Stimulated activated effector memory CD8-positive, alpha-beta T cell treated with anti-CD3 and anti-CD28 coated beads, Interleukin-12 subunit alpha, Interleukin-12 subunit beta, amount 100 ng/mL, for 72 hours (primary cell): ENCODE results near the gene CCDC149.

Experiments used
- ATAC-seq: fragments of 150-1000 bp; cut with Tn5 transposase; 2 replicates; pipeline ENCODE4 v1.10.0; 2021
- DNase-seq, 2 donors: peaks; one replicate each; pipeline ENCODE4 v3.0.0; 2021 to 2022; ENCODE audit warnings: low spot score in 2 of 2
- H3K27ac Mint-ChIP-seq: one replicate; pipeline ENCODE4 v1.8.0; 2022; ENCODE audit warnings: mild to moderate bottlenecking, mixed read lengths
- H3K36me3 Mint-ChIP-seq: one replicate; pipeline ENCODE4 v1.8.0; 2022; ENCODE audit warnings: mild to moderate bottlenecking, mixed read lengths
- H3K4me1 Mint-ChIP-seq: one replicate; pipeline ENCODE4 v1.8.0; 2022; ENCODE audit warnings: mixed read lengths
- H3K4me3 Mint-ChIP-seq: one replicate; pipeline ENCODE4 v1.8.0; 2022; ENCODE audit warnings: mild to moderate bottlenecking, mixed read lengths
- H3K9me3 Mint-ChIP-seq: one replicate; pipeline ENCODE4 v1.8.0; 2022; ENCODE audit warnings: mixed read lengths

Gene CCDC149

DNA sequence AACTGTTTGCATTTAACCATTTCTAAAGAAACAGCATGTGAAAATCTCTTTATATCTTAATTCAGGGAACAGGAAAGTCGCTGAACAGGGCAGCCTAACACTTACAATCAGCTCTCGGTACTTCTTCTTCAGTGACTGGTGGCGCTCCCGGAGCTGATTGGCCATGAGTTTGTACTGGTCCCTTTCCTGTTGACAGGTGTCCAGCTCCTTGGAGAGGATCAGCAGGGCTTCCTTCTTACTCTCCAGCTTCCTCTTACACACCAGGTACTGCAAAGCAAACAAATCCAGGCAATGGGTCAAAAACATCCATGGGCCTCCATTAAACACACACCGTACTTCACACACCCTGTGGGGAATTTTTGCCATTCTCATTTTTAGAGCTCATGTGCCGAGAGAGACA lies 36.4 kb downstream of the CCDC149 start:
- Mint-ChIP-seq H3K27ac (no peak overlapping the region), H3K4me3 (no peak overlapping the region), H3K4me1 (no peaks in the 10 kb centered on the region), H3K9me3 (no peaks in the 10 kb centered on the region), H3K36me3 (no peaks in the 10 kb centered on the region)
- ATAC-seq: no peak
- DNase-seq: no peak

DNA sequence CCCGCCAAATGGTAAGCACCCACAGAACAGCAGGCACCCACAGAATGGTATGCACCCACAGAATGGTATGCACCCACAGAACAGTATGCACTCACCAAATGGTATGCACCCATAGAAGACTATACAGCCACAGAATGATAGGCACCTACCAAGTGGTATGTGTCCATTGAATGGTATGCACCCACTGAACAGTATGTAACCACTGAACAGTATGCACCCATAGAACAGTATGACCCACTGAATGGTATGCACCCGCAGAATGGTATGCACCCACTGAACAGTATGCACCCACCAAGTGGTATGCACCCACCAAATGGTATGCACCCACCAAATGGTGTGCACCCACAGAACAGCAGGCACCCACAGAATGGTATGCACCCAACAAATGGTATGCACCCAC lies 40.1 kb downstream of the CCDC149 start:
- Mint-ChIP-seq H3K4me3 (no peak overlapping the region), H3K36me3 (no peaks in the 10 kb centered on the region), H3K9me3 (no peaks in the 10 kb centered on the region), H3K27ac (no peak overlapping the region), H3K4me1 (no peaks in the 10 kb centered on the region)
- ATAC-seq: peak; percentile 21
- no peak for DNase-seq

DNA sequence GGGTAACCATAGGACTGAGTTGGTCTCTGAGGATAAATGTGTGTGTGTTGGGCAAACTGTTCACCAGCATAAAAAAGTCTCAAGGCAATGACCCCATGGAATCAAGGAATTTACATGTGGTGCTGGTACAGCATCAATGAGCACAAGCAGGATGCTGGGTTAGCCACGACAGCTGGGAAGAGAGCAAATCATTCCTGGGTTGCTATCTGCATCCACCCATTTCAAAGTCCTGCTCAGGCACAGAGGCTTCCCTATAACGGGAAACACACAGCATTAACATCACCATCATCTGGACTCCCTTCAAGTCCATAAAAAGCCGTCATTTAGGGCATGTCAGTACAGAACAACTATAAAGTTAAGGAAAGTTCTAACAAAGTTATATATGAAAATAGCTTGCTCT lies 41.6 kb downstream of the CCDC149 start:
- ATAC-seq: no peak
- H3K27ac Mint-ChIP-seq: no peak overlapping the region

GRCh38 chr4:24867766-24868296 lies 45.0 kb downstream of the CCDC149 start:
- Mint-ChIP-seq H3K9me3 (peaks cover 6% of the 10 kb centered on the region), H3K4me1 (no peaks in the 10 kb centered on the region), H3K4me3 (no peak overlapping the region), H3K36me3 (no peaks in the 10 kb centered on the region), H3K27ac (no peak overlapping the region)
- no peak for DNase-seq
- no peak for ATAC-seq

More for the DNA sequence above, 41.6 kb downstream of the CCDC149 start:
- Mint-ChIP-seq H3K4me3 (no peak overlapping the region), H3K9me3 (no peaks in the 10 kb centered on the region), H3K4me1 (no peaks in the 10 kb centered on the region), H3K36me3 (no peaks in the 10 kb centered on the region)
- DNase-seq: no peak

DNA sequence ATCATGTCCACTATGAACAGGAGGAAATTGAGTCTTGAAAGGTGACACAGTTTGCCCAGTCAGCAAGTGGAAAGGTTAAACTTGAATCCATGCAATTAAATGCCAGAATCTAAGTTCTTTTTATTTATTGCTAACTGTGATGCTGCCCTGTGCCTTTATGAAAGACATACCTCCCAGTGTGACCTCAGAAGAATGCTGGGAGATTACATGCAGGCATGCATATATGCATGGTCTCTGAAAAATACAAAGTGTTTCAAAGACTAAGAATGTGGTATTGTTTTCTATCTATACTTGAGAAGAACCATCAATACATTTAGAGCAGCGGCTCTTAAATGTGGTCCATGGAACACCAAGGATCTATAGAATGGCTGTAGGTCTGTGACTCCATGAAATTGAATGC lies 45.6 kb downstream of the CCDC149 start:
- H3K4me1 Mint-ChIP-seq: no peaks in the 10 kb centered on the region
- no peak for ATAC-seq
- no peak overlapping the region for H3K27ac Mint-ChIP-seq
- peaks cover 10% of the 10 kb centered on the region for H3K9me3 Mint-ChIP-seq
- H3K36me3 Mint-ChIP-seq: no peaks in the 10 kb centered on the region
- DNase-seq: no peak
- no peak overlapping the region for H3K4me3 Mint-ChIP-seq

DNA sequence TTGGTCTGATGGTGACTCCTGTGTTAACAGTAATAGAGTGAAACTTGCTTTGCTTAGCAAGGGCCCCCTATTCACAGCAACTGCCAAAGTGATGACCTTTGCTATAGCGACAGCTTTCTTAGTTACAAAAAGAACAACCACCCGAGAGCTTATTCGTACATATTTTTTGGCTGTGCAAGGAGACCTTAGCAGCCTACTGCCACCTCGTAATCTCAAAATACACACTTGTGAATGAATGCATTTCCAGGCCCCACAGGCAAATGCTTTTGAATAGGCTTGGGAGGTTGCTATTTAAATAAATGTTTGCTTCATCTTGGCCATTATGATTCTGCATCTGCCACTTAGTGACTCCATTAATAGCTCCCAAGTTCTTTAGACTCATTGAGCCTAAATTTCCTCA lies 47.4 kb downstream of the CCDC149 start:
- no peak for DNase-seq
- Mint-ChIP-seq H3K4me3 (no peak overlapping the region), H3K27ac (no peak overlapping the region), H3K4me1 (no peaks in the 10 kb centered on the region), H3K9me3 (peaks cover 10% of the 10 kb centered on the region), H3K36me3 (no peaks in the 10 kb centered on the region)
- ATAC-seq: no peak

DNA sequence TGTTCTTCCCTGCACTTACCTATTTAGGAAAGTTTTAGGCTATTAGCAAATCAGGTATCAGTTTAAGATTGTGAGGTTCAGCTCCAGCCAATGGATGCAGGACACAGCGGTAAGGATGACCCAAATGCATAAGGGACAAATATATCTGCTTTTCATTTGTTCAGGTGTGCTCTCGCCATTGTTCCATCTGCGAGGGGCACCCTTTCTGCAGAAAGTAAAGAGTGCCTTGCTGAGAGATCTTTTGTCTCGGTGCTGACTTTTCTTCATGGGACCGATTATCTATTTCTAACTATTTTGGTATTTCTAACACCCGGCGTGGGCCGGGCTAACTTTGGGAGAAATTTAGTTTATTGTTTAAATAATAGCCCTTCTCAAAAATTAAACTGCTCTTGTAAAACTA lies 49.0 kb downstream of the CCDC149 start:
- Mint-ChIP-seq H3K27ac (no peak overlapping the region), H3K4me3 (no peak overlapping the region)

DNA sequence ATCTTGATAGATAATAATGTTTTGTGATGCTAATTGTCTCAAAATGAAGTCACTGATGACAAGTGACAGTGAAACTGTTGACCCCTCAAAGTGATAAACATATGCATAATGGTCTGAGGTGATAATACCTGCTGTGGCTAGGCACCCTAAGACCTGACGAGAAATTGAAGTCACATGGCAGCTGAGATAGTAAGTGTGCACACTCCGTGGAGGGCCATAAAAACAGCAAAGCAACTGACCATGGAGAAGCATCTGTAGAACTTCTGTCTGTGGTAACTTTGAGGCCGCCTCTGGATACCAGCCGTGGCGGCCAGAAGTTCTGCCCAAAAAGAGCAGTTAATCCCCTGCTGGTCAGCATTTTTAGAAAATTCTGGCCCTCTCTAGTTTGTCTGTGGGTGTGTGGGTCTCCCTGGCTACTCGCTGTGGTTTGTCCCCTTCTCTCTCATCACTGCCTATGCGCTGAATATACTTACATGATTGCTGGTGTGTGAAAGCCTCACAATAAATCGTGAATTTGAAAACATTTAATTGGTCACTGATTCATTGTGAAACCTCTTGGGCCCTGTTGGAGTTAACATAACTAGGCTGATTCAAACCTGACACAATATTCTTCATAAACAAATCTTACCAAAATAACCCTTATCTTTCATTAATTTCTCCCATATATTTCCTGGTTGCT lies 50.6 kb downstream of the CCDC149 start:
- H3K4me3 Mint-ChIP-seq: no peak overlapping the region
- H3K27ac Mint-ChIP-seq: no peak overlapping the region
- peaks cover 10% of the 10 kb centered on the region for H3K9me3 Mint-ChIP-seq
- no peaks in the 10 kb centered on the region for H3K4me1 Mint-ChIP-seq
- DNase-seq (no peak), ATAC-seq (no peak)
- no peaks in the 10 kb centered on the region for H3K36me3 Mint-ChIP-seq

More for the DNA sequence above, 49.0 kb downstream of the CCDC149 start:
- DNase-seq (no peak), ATAC-seq (no peak)
- Mint-ChIP-seq H3K4me1 (no peaks in the 10 kb centered on the region), H3K9me3 (peaks cover 10% of the 10 kb centered on the region), H3K36me3 (no peaks in the 10 kb centered on the region)

DNA sequence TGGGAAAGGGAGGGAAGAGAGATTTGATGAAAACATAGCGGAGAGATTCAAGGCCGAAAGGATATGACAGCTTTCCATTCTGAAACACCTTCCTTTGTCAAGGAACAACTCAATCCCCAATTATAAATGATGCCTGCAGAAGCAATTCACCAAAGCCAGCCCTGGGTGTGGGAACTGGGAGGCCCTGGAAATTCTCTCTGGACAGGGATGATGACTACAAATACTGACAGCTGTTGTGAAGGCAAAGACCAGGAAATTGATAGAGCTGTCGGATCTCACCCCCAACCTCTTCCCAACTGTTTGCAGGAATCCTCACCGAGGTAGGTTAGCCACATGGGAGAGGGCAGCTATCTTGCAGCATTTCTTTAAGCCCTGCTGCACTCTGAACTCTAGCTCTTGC lies 54.3 kb downstream of the CCDC149 start:
- Mint-ChIP-seq H3K9me3 (peaks cover 7% of the 10 kb centered on the region), H3K36me3 (no peaks in the 10 kb centered on the region), H3K4me1 (no peaks in the 10 kb centered on the region), H3K27ac (no peak overlapping the region), H3K4me3 (no peak overlapping the region)
- no peak for ATAC-seq
- DNase-seq: no peak

GRCh38 chr4:24858026-24858425 lies 54.8 kb downstream of the CCDC149 start:
- Mint-ChIP-seq H3K27ac (no peak overlapping the region), H3K36me3 (no peaks in the 10 kb centered on the region), H3K9me3 (peaks cover 7% of the 10 kb centered on the region), H3K4me3 (no peak overlapping the region), H3K4me1 (no peaks in the 10 kb centered on the region)
- ATAC-seq (no peak), DNase-seq (no peak)

DNA sequence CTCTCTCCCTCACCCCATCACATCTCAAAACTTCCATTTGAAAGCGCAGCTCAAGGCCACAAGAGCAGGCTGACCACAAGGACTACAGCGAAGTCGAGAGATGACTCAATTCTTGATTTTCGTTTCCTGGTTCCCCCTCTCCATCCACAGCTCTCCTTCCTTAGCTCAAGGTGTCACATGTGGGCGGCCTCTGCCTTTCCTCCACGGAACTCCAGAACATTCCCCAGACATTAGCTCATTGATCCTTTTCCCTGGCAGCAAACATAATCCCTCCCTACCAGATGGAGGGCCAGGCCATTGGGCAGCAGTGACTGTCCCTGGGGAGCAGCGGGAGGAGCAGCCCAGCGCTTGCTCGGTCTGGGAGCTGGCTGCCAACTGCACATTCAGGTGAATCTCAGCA lies 56.3 kb downstream of the CCDC149 start:
- H3K4me3 Mint-ChIP-seq: no peak overlapping the region

GRCh38 chr4:24855741-24856140 lies 57.1 kb downstream of the CCDC149 start:
- H3K9me3 Mint-ChIP-seq: peaks cover 3% of the 10 kb centered on the region
- ATAC-seq (no peak), DNase-seq (no peak)
- H3K27ac Mint-ChIP-seq: no peak overlapping the region
- H3K4me1 Mint-ChIP-seq: no peaks in the 10 kb centered on the region
- no peaks in the 10 kb centered on the region for H3K36me3 Mint-ChIP-seq
- no peak overlapping the region for H3K4me3 Mint-ChIP-seq

More for the DNA sequence above, 56.3 kb downstream of the CCDC149 start:
- Mint-ChIP-seq H3K36me3 (no peaks in the 10 kb centered on the region), H3K9me3 (peaks cover 3% of the 10 kb centered on the region), H3K4me1 (no peaks in the 10 kb centered on the region), H3K27ac (no peak overlapping the region)
- DNase-seq: no peak
- no peak for ATAC-seq

- ATAC-seq (no peak), DNase-seq (no peak)
- Mint-ChIP-seq H3K27ac (no peak overlapping the region), H3K4me1 (no peaks in the 10 kb centered on the region), H3K9me3 (peaks cover 3% of the 10 kb centered on the region), H3K36me3 (no peaks in the 10 kb centered on the region), H3K4me3 (no peak overlapping the region)
Measured at GRCh38 chr4:24853142-24853541, 59.7 kb downstream of the CCDC149 start.

DNA sequence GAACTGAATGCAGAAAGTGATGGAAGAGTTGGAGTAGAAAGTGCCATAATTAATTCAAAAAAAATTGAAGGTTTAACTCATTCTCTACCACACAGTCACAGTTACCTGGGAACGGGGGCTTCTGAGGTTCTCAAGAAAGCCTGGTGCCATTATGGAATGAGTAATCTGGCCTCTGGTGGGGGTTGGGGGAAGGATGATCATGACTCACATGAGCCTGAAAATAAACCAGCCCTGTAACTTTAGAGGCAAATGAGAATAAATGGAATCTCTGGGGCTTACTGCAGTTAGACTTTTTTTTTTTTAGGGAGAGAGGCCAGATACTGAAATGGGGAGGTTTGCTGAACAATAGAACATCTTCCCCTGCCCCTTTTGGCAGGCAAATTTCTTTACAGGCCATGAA lies 62.2 kb downstream of the CCDC149 start:
- no peak overlapping the region for H3K27ac Mint-ChIP-seq
- no peaks in the 10 kb centered on the region for H3K36me3 Mint-ChIP-seq
- peaks cover 3% of the 10 kb centered on the region for H3K9me3 Mint-ChIP-seq
- H3K4me1 Mint-ChIP-seq: no peaks in the 10 kb centered on the region
- DNase-seq (no peak), ATAC-seq (no peak)
- H3K4me3 Mint-ChIP-seq: no peak overlapping the region

- Mint-ChIP-seq H3K36me3 (no peaks in the 10 kb centered on the region), H3K4me3 (no peak overlapping the region), H3K9me3 (peaks cover under 1% of the 10 kb centered on the region), H3K27ac (no peak overlapping the region), H3K4me1 (no peaks in the 10 kb centered on the region)
- DNase-seq (no peak), ATAC-seq (no peak)
Measured at GRCh38 chr4:24849756-24850155, 63.1 kb downstream of the CCDC149 start.

DNA sequence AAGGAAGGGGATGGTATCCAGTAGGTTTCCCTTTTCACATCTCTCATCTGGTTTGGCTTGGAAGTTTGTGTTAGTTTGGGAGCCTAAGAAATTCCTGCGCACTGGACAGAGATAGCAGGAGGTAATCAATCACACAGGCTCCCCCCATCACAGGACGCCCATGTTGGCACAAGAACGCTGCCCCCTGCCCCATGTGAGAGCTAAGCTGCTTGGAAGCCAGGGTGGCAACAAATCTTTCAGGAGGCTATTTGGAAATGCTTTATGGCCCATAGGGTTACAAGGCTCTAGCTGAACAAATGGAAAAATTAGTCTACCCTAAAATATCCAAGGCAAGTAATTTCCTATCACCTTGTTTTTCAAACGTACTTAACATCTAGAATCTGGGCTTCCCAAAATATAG lies 63.5 kb downstream of the CCDC149 start:
- H3K36me3 Mint-ChIP-seq: no peaks in the 10 kb centered on the region
- no peak overlapping the region for H3K4me3 Mint-ChIP-seq
- no peaks in the 10 kb centered on the region for H3K4me1 Mint-ChIP-seq
- ATAC-seq: no peak
- no peak for DNase-seq
- no peaks in the 10 kb centered on the region for H3K9me3 Mint-ChIP-seq
- H3K27ac Mint-ChIP-seq: no peak overlapping the region
